Lung microvascular endothelial cell (primary cell): ENCODE data around the gene IVL. TPM values are rescaled to one million over a fixed set of nuclear protein-coding genes. Genes with fewer than 3 reads are reported as not detected.

Source experiments
- DNase-seq, 2 donors: peaks; one replicate each; pipeline versions ENCODE4 v3.0.0 to v3.0.0-alpha.2; 2010; ENCODE audit warnings: low read depth in 2 of 2
- total RNA-seq: library from RNA; depleted of rRNA; stranded (reverse); fragments of >200 nt; gene quantifications from 2 replicates; pipeline ENCODE4 v1.2.1, GENCODE V29; 2014

Gene IVL
- total RNA-seq, 1 donor from 2014 or later = not detected

DNA sequence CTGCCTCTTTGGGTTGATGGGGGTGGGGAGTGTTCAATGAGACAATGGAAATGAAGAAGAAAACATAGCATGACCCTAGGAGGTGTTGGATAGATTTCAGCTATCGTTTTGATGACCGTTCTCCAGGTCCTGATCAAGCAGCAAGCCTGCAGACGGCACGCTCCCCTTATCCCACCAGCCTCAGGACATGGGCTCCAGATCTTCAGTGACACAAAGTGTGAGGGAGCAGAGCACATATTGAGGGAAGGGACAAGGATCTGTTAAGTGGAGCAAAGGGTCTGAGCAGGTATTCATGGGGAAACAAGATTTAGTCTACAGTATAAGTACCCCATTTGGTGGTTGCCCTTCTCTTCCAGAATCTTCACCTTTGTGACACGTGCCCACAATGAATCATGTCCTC is 43.4 kb downstream of the IVL start:
- DNase-seq = no peak

DNA sequence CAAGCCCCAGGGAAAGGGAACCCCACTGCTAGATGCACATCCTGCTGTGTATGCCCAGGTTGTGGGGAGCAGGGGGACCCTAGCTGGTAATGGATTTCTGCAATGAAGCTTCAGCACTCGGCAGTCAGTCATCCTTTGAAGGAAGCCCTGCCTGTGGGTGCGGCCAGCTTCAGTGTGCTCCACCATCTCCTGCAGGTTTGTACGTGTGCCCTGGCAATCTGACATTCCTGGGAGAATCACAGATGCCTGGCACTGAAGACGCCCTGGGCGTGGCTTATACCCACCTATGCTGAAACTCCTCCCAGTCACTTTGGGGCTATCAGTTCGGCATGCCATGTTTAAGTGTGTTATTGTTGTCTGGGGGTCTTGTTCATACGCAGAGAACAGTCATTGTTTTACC is 45.4 kb downstream of the IVL start:
- no peak for DNase-seq

GRCh38 chr1:152954436-152954835 is 46.1 kb downstream of the IVL start:
- DNase-seq = no peak

DNA sequence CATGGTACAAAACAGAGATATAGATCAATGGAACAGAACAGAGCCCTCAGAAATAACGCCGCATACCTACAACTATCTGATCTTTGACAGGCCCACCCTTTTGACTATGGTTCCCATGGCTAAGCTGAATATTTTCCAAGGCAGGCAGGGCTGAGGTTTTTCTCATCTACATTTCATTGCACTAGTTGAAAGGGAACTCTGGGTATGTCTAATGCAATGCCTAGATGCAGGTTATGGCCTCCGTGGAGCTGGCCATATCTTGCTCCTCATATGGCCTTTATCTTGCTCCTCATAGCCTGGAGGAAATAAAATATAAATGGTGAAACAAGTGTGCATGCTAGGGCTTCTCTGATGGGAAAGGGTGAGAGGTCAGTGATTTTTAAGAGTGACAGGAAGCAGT is 49.2 kb downstream of the IVL start:
- no peak for DNase-seq

DNA sequence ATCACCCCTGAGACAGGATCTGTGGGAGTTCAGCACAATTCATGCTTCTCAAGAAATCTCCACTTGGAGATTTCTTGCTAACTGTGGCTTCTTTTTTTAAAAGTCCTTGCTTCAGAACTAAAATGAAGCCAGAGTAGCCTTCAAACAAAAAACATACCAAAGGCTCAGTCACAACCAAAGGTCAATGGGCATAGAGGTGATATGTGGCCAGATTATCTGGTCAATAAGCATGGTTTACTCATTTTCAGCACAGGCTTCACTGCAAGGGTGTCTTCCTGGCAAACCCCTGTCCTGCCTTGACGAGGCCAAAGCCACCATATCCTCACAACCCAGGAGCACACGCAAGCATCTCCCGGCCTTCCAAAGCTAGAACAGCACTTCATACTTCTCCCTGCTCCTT is 50.9 kb downstream of the IVL start:
- no peak for DNase-seq

- DNase-seq = no peak
These were observed 51.6 kb downstream of the IVL start for GRCh38 chr1:152959801-152960451.

DNA sequence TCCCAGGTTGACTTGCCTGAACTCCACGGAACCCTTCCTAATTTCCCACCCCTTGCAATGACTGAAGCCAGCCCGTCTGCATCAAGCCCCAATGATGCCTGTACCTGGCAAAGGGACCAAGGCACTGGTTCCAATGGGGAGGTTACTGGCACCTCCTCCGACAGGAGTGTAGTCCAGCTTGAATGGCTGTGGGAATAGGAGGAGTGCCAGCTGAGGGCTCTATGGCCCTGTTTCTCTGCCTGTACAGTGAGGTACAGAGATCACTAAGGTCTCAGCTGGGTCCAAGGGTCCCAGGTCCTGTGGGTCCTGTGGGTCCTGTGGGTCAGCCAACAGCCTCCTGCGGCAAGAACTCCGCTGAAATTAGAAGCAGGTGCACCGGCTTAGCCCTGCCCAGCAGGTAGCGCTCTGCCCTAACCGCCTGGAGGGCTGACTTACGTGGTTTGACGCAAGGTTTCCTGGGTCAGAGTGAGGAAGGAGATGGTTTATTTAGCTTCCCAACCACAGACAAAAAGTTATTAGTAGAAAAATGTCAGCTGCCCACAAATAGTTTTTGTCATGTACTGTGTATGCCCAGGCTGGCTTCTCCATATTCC is 52.2 kb downstream of the IVL start:
- DNase-seq = no peak

Other genes starting within 250 kb of the IVL start
- gene LCE2D, start 245.2 kb upstream of the IVL start, total RNA-seq = not detected in 2 replicates
- not detected in 2 replicates for gene LCE2C, start 233.3 kb upstream of the IVL start, total RNA-seq
- gene LCE2B, start 222.4 kb upstream of the IVL start, total RNA-seq = not detected in 2 replicates
- not detected in 2 replicates for gene LCE2A, start 210.2 kb upstream of the IVL start, total RNA-seq
- gene LCE4A, start 200.4 kb upstream of the IVL start, total RNA-seq = not detected in 2 replicates
- gene KPRP, start 150.5 kb upstream of the IVL start, total RNA-seq = not detected in 2 replicates
- not detected in 2 replicates for gene LCE1F, start 133.4 kb upstream of the IVL start, total RNA-seq
- not detected in 2 replicates for gene LCE1E, start 122.3 kb upstream of the IVL start, total RNA-seq
- not detected in 2 replicates for gene LCE1D, start 111.8 kb upstream of the IVL start, total RNA-seq
- gene LCE1C, start 101.9 kb upstream of the IVL start, total RNA-seq = not detected in 2 replicates
- not detected in 2 replicates for gene LCE1B, start 96.6 kb upstream of the IVL start, total RNA-seq
- gene LCE1A, start 81.1 kb upstream of the IVL start, total RNA-seq = not detected in 2 replicates
- not detected in 2 replicates for gene LCE6A, start 65.7 kb upstream of the IVL start, total RNA-seq
- not detected in 2 replicates for gene LCE7A, start 48.5 kb upstream of the IVL start, total RNA-seq
- gene SMCP, start 30.2 kb upstream of the IVL start, total RNA-seq = not detected in 2 replicates
- not detected in 2 replicates for gene SPRR5, start 38.7 kb downstream of the IVL start, total RNA-seq
- not detected in 2 replicates for gene SPRR4, start 62.1 kb downstream of the IVL start, total RNA-seq
- not detected in 2 replicates for gene SPRR1A, start 75.5 kb downstream of the IVL start, total RNA-seq
- gene SPRR3, start 93.2 kb downstream of the IVL start, total RNA-seq = not detected in 2 replicates
- not detected in 2 replicates for gene SPRR1B, start 122.7 kb downstream of the IVL start, total RNA-seq
- not detected in 2 replicates for gene SPRR2D, start 132.6 kb downstream of the IVL start, total RNA-seq
- gene SPRR2A, start 149.0 kb downstream of the IVL start, total RNA-seq = not detected in 2 replicates
- not detected in 2 replicates for gene SPRR2B, start 163.1 kb downstream of the IVL start, total RNA-seq
- gene SPRR2E, start 186.0 kb downstream of the IVL start, total RNA-seq = not detected in 2 replicates
- gene SPRR2F, start 205.0 kb downstream of the IVL start, total RNA-seq = not detected in 2 replicates
- gene SPRR2G, start 242.3 kb downstream of the IVL start, total RNA-seq = not detected in 2 replicates